Right lobe of liver (tissue), 6 donors: ENCODE results near the gene SPTLC2. TPM values are rescaled to one million over a fixed set of nuclear protein-coding genes. Genes with fewer than 3 reads are reported as not detected.
A peak's percentile ranks its signal among the peaks of the same experiment; 100 is the strongest.

Experiments
- ATAC-seq, 4 donors: fragments of 200-7000 bp; cut with Tn5 transposase; one replicate each; pipeline ENCODE4 v1.9.1; 2020; ENCODE audit warnings: mild to moderate bottlenecking in 4 of 4, moderate library complexity in 4 of 4
- DNase-seq, 3 donors: peaks; one replicate each; pipeline ENCODE4 v3.0.0-alpha.2; 2020
- H3K27ac ChIP-seq, 3 donors: fragments of 200-600 bp; one replicate each; pipeline ENCODE4 v1.8.0; 2022
- H3K27me3 ChIP-seq, 2 donors: fragments of 200-600 bp; one replicate each; pipeline ENCODE4 v1.8.0; 2022
- H3K36me3 ChIP-seq, 4 donors: fragments of 200-600 bp; sonication (generic) in 1 of 4; one replicate each; pipeline versions ENCODE4 v1.5.1 to v1.8.0; 2017 to 2022; ENCODE audit warnings: control low read depth in 1 of 4
- H3K4me1 ChIP-seq, 4 donors: fragments of 200-600 bp; sonication (generic) in 1 of 4; one replicate each; pipeline versions ENCODE4 v1.5.1 to v1.8.0; 2017 to 2022; ENCODE audit warnings: control low read depth in 1 of 4
- H3K4me3 ChIP-seq, 3 donors: fragments of 200-600 bp; one replicate each; pipeline ENCODE4 v1.8.0; 2022
- H3K9me3 ChIP-seq, 4 donors: fragments of 200-600 bp; sonication (generic) in 1 of 4; one replicate each; pipeline versions ENCODE4 v1.5.1 to v1.8.0; 2017 to 2022; ENCODE audit warnings: control low read depth in 1 of 4
- POLR2A ChIP-seq: fragments of 450-650 bp; IDR thresholded peaks from one replicate; pipeline ENCODE4 v1.6.1; 2017; ENCODE audit warnings: antibody characterized with exemption, mild to moderate bottlenecking
- WGBS: methylation state at CpG from one replicate; pipeline ENCODE4 v1.1.6; 2018; ENCODE audit warnings: low coverage, low lambda C conversion rate; ENCODE audit not compliant: insufficient coverage; ENCODE audit errors: missing lambda C conversion rate; 5-methylcytosine and 5-hydroxymethylcytosine counted together
- intact Hi-C, 2 donors: fragments of 100-400 bp; cut with DNase I; formaldehyde crosslinking; loops; one replicate each; pipeline versions ENCODE4 v1.11.2 to v1.14.1; 2022
- total RNA-seq, 6 experiments: library from RNA; depleted of rRNA in 2 of 6; stranded (reverse); fragments of >200 nt in 2 of 6; fragmentation: NEBNext Ultra II Directional in 3 of 6; extraction: Animal tissue kit (Norgen Biotek cat#: 25700) in 3 of 6; gene quantifications; one replicate each; pipeline versions ENCODE4 v1.1.0 to v1.2.4, GENCODE V29; 2016 to 2023
- TF ChIP-seq, protein P1 (sequence below), 4 donors: fragments of 200-600 bp in 3 of 4; fragments of 450-650 bp in 1 of 4; IDR thresholded peaks; one replicate each; pipeline versions ENCODE4 v1.5.1 to v1.8.0; 2016 to 2022; ENCODE audit warnings: antibody characterized with exemption in 4 of 4, mild to moderate bottlenecking in 2 of 4
- donor health status: DM: no; HTN: yes; CAD: no.
- donor health status: DM: no; HTN: no; CAD: no.
- donor health status: DM: no; HTN: no; CAD: no.
- donor health status: DM: no; HTN: yes; CAD: no.
- donor health status: DM: no; HTN: yes; CAD: no.

The SPTLC2 gene
- total RNA-seq, 6 experiments from 2014 or later = 5.9 to 16.4 (median 10.7) TPM

DNA sequence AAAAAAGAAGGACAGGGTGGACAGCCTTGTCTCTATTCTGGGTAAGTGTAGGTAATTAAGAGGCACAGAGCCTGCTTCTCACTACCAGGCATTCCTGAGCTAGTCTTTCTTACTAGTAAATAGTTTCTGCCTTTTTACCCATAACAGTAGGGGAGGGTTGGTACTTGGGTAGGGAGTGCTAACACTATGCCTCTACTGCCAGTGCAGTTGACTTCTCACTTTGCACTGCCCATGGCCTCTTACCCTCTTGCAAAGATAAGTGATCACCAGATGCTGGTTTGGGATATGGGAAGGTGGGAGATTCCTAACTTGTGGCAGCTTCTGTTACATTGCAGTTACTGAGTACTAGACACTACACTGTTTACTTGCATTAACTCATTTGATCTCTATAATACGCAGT, 146.9 kb downstream of the SPTLC2 start:
- 91% methylated on average over 1 of the region's 1 CpG for WGBS
- H3K27ac ChIP-seq = no peak overlapping the region
- no peaks in the 10 kb centered on the region for H3K4me1 ChIP-seq
- DNase-seq = no peak
- H3K27me3 ChIP-seq = no peaks in the 10 kb centered on the region
- no peak for ATAC-seq
- TF ChIP-seq, protein P1, sequence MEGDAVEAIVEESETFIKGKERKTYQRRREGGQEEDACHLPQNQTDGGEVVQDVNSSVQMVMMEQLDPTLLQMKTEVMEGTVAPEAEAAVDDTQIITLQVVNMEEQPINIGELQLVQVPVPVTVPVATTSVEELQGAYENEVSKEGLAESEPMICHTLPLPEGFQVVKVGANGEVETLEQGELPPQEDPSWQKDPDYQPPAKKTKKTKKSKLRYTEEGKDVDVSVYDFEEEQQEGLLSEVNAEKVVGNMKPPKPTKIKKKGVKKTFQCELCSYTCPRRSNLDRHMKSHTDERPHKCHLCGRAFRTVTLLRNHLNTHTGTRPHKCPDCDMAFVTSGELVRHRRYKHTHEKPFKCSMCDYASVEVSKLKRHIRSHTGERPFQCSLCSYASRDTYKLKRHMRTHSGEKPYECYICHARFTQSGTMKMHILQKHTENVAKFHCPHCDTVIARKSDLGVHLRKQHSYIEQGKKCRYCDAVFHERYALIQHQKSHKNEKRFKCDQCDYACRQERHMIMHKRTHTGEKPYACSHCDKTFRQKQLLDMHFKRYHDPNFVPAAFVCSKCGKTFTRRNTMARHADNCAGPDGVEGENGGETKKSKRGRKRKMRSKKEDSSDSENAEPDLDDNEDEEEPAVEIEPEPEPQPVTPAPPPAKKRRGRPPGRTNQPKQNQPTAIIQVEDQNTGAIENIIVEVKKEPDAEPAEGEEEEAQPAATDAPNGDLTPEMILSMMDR (IDR thresholded peaks at IDR 0.05) = no peak
- TF ChIP-seq POLR2A = no peak
- H3K4me3 ChIP-seq = no peak overlapping the region
- H3K36me3 ChIP-seq = peaks cover 10 to 51% (median 30%) of the 10 kb centered on the region in 4 donors
- intact Hi-C loops = no loop called here
- no peaks in the 10 kb centered on the region for H3K9me3 ChIP-seq

DNA sequence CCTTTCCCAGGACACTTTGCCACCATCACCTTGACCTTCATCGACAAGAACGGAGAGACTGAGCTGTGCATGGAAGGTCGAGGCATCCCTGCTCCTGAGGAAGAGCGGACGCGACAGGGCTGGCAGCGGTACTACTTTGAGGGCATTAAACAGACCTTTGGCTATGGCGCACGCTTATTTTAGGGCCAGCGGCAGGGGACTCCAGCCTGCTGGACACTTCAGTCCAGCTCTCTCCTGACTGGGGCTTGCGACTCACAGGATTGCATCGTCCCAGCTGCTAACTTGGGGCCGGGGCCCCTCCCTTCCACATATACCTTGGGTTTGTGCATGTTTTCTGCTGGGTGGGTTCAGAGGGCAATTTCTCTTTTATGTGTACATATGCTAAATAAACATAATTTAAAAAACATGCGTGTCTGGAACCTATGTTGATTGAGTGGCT, 147.4 kb downstream of the SPTLC2 start:
- TF ChIP-seq POLR2A = no peak
- TF ChIP-seq, protein P1 (IDR thresholded peaks at IDR 0.05) = no peak
- Histone ChIP-seq H3K27me3 (no peaks in the 10 kb centered on the region), H3K27ac (no peak overlapping the region), H3K4me3 (no peak overlapping the region), H3K9me3 (no peaks in the 10 kb centered on the region), H3K36me3 (peaks cover 12 to 56% (median 33%) of the 10 kb centered on the region in 4 donors), H3K4me1 (no peaks in the 10 kb centered on the region)
- DNase-seq (no peak), ATAC-seq (no peak)
- intact Hi-C loops = no loop called here
- WGBS = 75% methylated on average over 4 of the region's 14 CpGs

DNA sequence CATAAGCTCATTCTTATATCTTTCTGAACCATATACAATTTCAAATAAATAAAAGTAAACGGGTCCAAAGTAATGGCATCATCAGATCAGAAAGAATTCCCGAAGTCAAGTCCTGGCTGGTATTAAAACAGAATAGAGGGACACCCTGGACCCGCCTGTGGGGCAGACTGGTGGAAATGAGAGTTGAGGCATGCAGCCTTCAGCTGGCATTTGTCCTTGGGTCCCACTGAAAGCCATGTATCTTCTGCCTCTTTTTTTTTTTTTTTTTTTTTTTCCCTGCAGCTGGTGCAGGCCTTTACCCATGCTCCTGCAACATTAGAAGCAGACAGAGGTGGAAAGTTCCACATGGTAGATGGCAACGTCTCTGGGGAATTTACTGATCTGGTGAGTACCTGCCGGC, 148.6 kb downstream of the SPTLC2 start:
- WGBS = 80% methylated on average over 4 of the region's 5 CpGs
- no peaks in the 10 kb centered on the region for H3K4me1 ChIP-seq
- H3K36me3 ChIP-seq = peaks cover 12 to 69% (median 44%) of the 10 kb centered on the region in 4 donors
- H3K27me3 ChIP-seq = no peaks in the 10 kb centered on the region
- no peak for TF ChIP-seq POLR2A
- TF ChIP-seq, protein P1 (IDR thresholded peaks at IDR 0.05) = no peak
- no peak for ATAC-seq
- no peak overlapping the region for H3K4me3 ChIP-seq
- DNase-seq = no peak
- H3K27ac ChIP-seq = no peak overlapping the region
- intact Hi-C loops = no loop called here
- no peaks in the 10 kb centered on the region for H3K9me3 ChIP-seq

DNA sequence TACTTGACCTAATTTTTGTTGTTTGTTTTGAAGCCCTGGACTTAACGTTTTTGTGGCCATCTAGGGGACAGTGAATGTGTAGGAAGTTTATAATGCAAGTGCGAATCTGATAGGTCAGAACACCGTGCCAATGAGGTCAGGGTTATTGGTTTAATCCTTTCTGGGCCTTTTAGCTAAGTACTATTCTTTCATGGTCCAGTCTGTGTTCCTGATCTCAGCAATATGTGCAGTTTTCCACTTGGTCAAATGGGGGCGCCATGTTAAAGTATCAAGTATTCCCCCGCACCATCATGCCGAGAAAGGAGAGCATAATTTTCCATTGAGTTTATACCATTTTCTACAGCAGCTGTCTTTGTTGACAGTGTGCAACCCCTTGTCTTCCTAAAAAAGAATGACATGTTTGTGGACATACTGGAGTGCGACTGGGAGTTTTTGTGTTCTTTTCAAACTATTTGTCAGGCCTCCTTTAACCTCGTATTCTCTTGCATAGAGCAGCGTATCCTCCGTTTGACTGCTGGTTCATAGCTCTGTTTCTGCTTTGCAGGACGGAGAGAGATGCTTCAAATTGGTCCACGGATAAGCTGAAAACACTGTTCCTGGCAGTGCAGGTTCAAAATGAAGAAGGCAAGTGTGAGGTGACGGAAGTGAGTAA, 157.2 kb downstream of the SPTLC2 start:
- Histone ChIP-seq H3K9me3 (no peaks in the 10 kb centered on the region), H3K27me3 (no peaks in the 10 kb centered on the region), H3K4me3 (peak overlapping the region; percentile 72 to 83 (median 81)), H3K4me1 (peaks cover 0 to 20% (median 4%) of the 10 kb centered on the region in 4 donors), H3K36me3 (peaks cover 7 to 48% (median 33%) of the 10 kb centered on the region in 4 donors), H3K27ac (peak overlapping the region in 1 of 3 donors; percentile 99)
- WGBS = 40% methylated on average over 13 of the region's 13 CpGs
- TF ChIP-seq, protein P1 (IDR thresholded peaks at IDR 0.05) = peak; percentile 33 to 47 (median 40)
- no peak for TF ChIP-seq POLR2A
- intact Hi-C loops = no loop called here
- DNase-seq (peak in 1 of 3 donors; percentile 47), ATAC-seq (no peak)
